Activated B cell treated with CpG ODN at 0.5 μM for 24 hours (primary cell): ENCODE measurements around the gene MPZ. TPM values are rescaled to one million over a fixed set of nuclear protein-coding genes. Genes with fewer than 3 reads are reported as not detected.

Experiments
- ATAC-seq: fragments of 200-7000 bp; cut with Tn5 transposase; one replicate; pipeline ENCODE4 v1.10.0; 2021; ENCODE audit warnings: low read depth, mild to moderate bottlenecking, moderate library complexity
- CTCF ChIA-PET: fragments of 350-600 bp; sonication (Branson Sonifier 250); formaldehyde crosslinking; loops from one replicate; lab custom pipeline; 2021; ENCODE audit warnings: antibody characterized with exemption; lab: Charles Lee
- POLR2A ChIA-PET: fragments of 350-600 bp; sonication (Branson Sonifier 250); formaldehyde crosslinking; loops from one replicate; lab custom pipeline; 2021; ENCODE audit warnings: antibody characterized with exemption; lab: Charles Lee
- DNase-seq: peaks from one replicate; pipeline ENCODE4 v3.0.0; 2022
- H3K27ac Mint-ChIP-seq: one replicate; pipeline ENCODE4 v1.8.0; 2020; ENCODE audit warnings: mixed read lengths
- H3K27me3 Mint-ChIP-seq: one replicate; pipeline ENCODE4 v1.8.0; 2021; ENCODE audit warnings: mixed read lengths
- H3K36me3 Mint-ChIP-seq: one replicate; pipeline ENCODE4 v1.8.0; 2021; ENCODE audit warnings: low read depth, mixed read lengths
- H3K4me1 Mint-ChIP-seq: one replicate; pipeline ENCODE4 v1.8.0; 2021; ENCODE audit warnings: mixed read lengths
- H3K4me3 Mint-ChIP-seq: one replicate; pipeline ENCODE4 v1.8.0; 2020; ENCODE audit warnings: mild to moderate bottlenecking, mixed read lengths
- H3K9me3 Mint-ChIP-seq: one replicate; pipeline ENCODE4 v1.8.0; 2020; ENCODE audit warnings: mixed read lengths
- intact Hi-C: fragments of 100-400 bp; cut with micrococcal nuclease; formaldehyde crosslinking; loops from one replicate; pipeline ENCODE4 v1.15.1; 2024
- total RNA-seq: library from RNA; stranded (reverse); gene quantifications from 2 replicates; pipeline ENCODE4 v1.2.3, GENCODE V29; 2022
- TF ChIP-seq, protein P1 (sequence below): fragments of 200-600 bp; IDR thresholded peaks from one replicate; pipeline ENCODE4 v1.8.0; 2022; ENCODE audit warnings: antibody characterized with exemption, mild to moderate bottlenecking

Gene MPZ
- total RNA-seq, 1 donor from 2014 or later: 6.6 TPM

- Mint-ChIP-seq H3K36me3 (peaks cover 16% of the 10 kb centered on the region), H3K4me3 (peak overlapping the region; percentile 99), H3K27ac (peak overlapping the region; percentile 93), H3K4me1 (peaks cover 44% of the 10 kb centered on the region), H3K27me3 (no peaks in the 10 kb centered on the region), H3K9me3 (no peaks in the 10 kb centered on the region)
- TF ChIP-seq, protein P1, sequence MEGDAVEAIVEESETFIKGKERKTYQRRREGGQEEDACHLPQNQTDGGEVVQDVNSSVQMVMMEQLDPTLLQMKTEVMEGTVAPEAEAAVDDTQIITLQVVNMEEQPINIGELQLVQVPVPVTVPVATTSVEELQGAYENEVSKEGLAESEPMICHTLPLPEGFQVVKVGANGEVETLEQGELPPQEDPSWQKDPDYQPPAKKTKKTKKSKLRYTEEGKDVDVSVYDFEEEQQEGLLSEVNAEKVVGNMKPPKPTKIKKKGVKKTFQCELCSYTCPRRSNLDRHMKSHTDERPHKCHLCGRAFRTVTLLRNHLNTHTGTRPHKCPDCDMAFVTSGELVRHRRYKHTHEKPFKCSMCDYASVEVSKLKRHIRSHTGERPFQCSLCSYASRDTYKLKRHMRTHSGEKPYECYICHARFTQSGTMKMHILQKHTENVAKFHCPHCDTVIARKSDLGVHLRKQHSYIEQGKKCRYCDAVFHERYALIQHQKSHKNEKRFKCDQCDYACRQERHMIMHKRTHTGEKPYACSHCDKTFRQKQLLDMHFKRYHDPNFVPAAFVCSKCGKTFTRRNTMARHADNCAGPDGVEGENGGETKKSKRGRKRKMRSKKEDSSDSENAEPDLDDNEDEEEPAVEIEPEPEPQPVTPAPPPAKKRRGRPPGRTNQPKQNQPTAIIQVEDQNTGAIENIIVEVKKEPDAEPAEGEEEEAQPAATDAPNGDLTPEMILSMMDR: no peak
- intact Hi-C loops: no loop called here
- no peak for DNase-seq
- ChIA-PET CTCF (interaction anchor here (0.9 to 3.2 kb wide), 5 partner anchors 9 to 139 kb away, joined by 3 to 11 read pairs (median 4); partner anchors contain the start of genes PPOX, SDHC and TOMM40L), POLR2A (interaction anchor here (0.6 to 2.3 kb wide), 10 partner anchors 9 to 292 kb away, joined by 3 to 26 read pairs (median 8); partner anchors contain the start of genes NDUFS2, SDHC and TOMM40L)
- no peak for ATAC-seq
These were observed 4.6 kb downstream of the MPZ start for GRCh38 chr1:161304927-161305866.

- ATAC-seq: no peak
- peaks cover 30% of the 10 kb centered on the region for H3K4me1 Mint-ChIP-seq
- no peak overlapping the region for H3K4me3 Mint-ChIP-seq
- no peaks in the 10 kb centered on the region for H3K9me3 Mint-ChIP-seq
- POLR2A ChIA-PET: no interaction called here
- no peak for DNase-seq
- no peaks in the 10 kb centered on the region for H3K27me3 Mint-ChIP-seq
- intact Hi-C loops: no loop called here
- no peak overlapping the region for H3K27ac Mint-ChIP-seq
- CTCF ChIA-PET: no interaction called here
- peaks cover 12% of the 10 kb centered on the region for H3K36me3 Mint-ChIP-seq
- TF ChIP-seq, protein P1: no peak
These were observed 9.3 kb downstream of the MPZ start for GRCh38 chr1:161300478-161300877.

DNA sequence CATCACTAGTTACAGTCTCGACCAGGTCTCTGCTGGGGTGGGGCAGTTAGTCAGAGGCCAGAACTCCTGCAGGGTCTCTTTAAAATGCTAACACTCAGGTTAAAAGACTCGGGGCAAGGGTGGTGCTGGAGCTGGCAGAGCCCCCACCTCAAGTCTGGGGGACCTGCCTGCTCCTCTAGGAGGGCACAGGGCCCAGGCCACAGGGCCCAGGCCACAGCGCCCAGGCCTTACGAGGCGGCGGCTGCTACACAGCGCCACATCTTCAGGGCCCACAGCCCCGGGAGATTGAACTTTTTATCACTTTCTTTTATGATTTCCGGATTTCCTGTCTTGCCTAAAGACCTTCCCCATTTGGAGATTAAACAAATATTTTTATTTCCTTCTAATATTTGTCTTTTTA lies 10.4 kb downstream of the MPZ start:
- no peak for DNase-seq
- H3K4me3 Mint-ChIP-seq: no peak overlapping the region
- H3K36me3 Mint-ChIP-seq: peaks cover 12% of the 10 kb centered on the region
- POLR2A ChIA-PET: no interaction called here
- intact Hi-C loops: no loop called here
- peaks cover 19% of the 10 kb centered on the region for H3K4me1 Mint-ChIP-seq
- CTCF ChIA-PET: no interaction called here
- TF ChIP-seq, protein P1: no peak
- H3K9me3 Mint-ChIP-seq: no peaks in the 10 kb centered on the region
- no peak for ATAC-seq
- H3K27me3 Mint-ChIP-seq: no peaks in the 10 kb centered on the region
- no peak overlapping the region for H3K27ac Mint-ChIP-seq

DNA sequence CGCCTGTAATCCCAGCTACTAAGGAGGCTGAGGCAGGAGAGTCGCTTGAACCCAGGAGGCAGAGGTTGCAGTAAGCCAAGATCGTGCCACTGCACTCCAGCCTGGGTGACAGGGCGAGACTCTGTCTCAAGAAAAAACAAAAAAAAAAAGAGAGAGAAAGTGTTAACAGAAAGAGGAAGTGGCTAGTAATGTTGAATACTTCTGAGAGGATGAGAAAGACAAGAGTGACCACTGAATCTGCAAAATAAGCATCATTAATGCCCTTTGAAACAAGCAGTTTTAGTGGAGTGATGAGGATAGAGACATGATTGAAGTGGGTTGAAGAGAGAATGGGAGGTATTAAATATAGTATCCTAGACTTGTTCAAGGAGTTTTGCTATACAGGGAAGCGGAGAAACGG lies 11.7 kb downstream of the MPZ start:
- Mint-ChIP-seq H3K9me3 (no peaks in the 10 kb centered on the region), H3K4me3 (no peak overlapping the region), H3K4me1 (peaks cover 13% of the 10 kb centered on the region), H3K36me3 (peaks cover 9% of the 10 kb centered on the region), H3K27me3 (no peaks in the 10 kb centered on the region), H3K27ac (no peak overlapping the region)
- TF ChIP-seq, protein P1: no peak
- no peak for DNase-seq
- ChIA-PET POLR2A (interaction anchor here (0.6 kb wide), 1 partner anchor 373 kb away, joined by 7 read pairs; no protein-coding TSS in a partner anchor), CTCF (no interaction called here)
- peak; percentile 45 for ATAC-seq
- intact Hi-C loops: no loop called here

DNA sequence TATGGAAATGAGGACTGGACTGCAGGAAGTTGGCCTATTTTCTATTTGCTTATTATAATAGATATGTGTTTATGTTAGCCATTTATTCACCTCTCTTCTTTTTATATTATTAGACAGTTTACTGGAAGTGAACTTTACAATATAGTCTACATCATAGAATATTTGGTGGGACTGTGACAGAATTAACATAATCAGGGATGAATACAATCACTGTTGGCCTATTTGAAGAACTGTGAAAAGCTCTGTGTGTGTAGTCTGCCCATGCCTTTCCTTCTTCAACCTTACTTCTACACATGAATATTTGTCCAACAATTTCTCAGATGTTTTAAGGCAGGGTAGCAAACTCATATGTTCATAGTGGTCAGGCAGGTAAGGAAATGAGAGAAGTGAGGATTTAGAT lies 12.4 kb downstream of the MPZ start:
- CTCF ChIA-PET: no interaction called here
- no peak for DNase-seq
- no peaks in the 10 kb centered on the region for H3K27me3 Mint-ChIP-seq

More for the DNA sequence above, 12.4 kb downstream of the MPZ start:
- peaks cover 4% of the 10 kb centered on the region for H3K36me3 Mint-ChIP-seq
- intact Hi-C loops: no loop called here
- POLR2A ChIA-PET: interaction anchor here (0.6 kb wide), 1 partner anchor 372 kb away, joined by 7 read pairs; no protein-coding TSS in a partner anchor
- H3K9me3 Mint-ChIP-seq: no peaks in the 10 kb centered on the region
- TF ChIP-seq, protein P1: no peak
- no peak overlapping the region for H3K4me3 Mint-ChIP-seq
- H3K27ac Mint-ChIP-seq: peak overlapping the region; percentile 10
- H3K4me1 Mint-ChIP-seq: peaks cover 13% of the 10 kb centered on the region
- no peak for ATAC-seq
